HEK293 (cell line): ENCODE measurements around the gene NOL4L.

Experiments
- CTCF ChIA-PET: fragments of 350-600 bp; formaldehyde crosslinking; extraction: SDS; loops from one replicate; lab custom pipeline; 2021; ENCODE audit warnings: antibody characterized with exemption; lab: Yijun Ruan, JAX
- POLR2A ChIA-PET: fragments of 300-600 bp; formaldehyde crosslinking; extraction: SDS; loops from one replicate; lab custom pipeline; 2020; ENCODE audit warnings: antibody characterized with exemption, inconsistent platforms; lab: Yijun Ruan, JAX
- H3K27ac ChIP-seq: fragments of 200-500 bp; sonication (Bioruptor generic); 2 replicates; pipeline ENCODE4 v1.5.1; 2014; ENCODE audit warnings: low read depth, low read length, control low read depth, inconsistent platforms; ENCODE audit errors: extremely low read depth
- H3K36me3 ChIP-seq, 2 experiments: fragments of 200-500 bp in 1 of 2; sonication (Bioruptor generic) in 1 of 2; 1 replicate in 1 of 2; 2 replicates in 1 of 2; pipeline ENCODE4 v1.5.1; 2014 to 2017; ENCODE audit warnings: inconsistent platforms in 2 of 2, low read length in 2 of 2; ENCODE audit not compliant: control insufficient read depth in 2 of 2, insufficient read depth in 1 of 2
- H3K4me1 ChIP-seq: fragments of 200-500 bp; sonication (Bioruptor generic); 2 replicates; pipeline ENCODE4 v1.5.1; 2014; ENCODE audit warnings: mild to moderate bottlenecking, low read length, inconsistent platforms; ENCODE audit not compliant: control insufficient read depth, insufficient read depth
- H3K4me3 ChIP-seq: 2 replicates; pipeline ENCODE4 v1.5.1; 2011; ENCODE audit warnings: low read depth, mild to moderate bottlenecking, control low read depth, low read length, moderate library complexity
- H3K9me3 ChIP-seq: fragments of 200-500 bp; sonication (Bioruptor generic); 2 replicates; pipeline ENCODE4 v1.5.1; 2014; ENCODE audit warnings: low read depth, low read length, inconsistent platforms; ENCODE audit not compliant: control insufficient read depth, insufficient read depth
- CTCF ChIP-seq: fragments of 450-650 bp; formaldehyde crosslinking; IDR thresholded peaks from 2 replicates; pipeline ENCODE4 v1.5.1; 2016; ENCODE audit warnings: missing biosample characterization, missing genetic modification characterization
- ELK4 ChIP-seq: IDR thresholded peaks from 2 replicates; pipeline ENCODE4 v1.6.1; 2011; ENCODE audit warnings: mild to moderate bottlenecking, low read depth, low read length, borderline replicate concordance
- KLF10 ChIP-seq: fragments of 450-650 bp; IDR thresholded peaks from 2 replicates; pipeline ENCODE4 v1.5.1; 2018; ENCODE audit warnings: missing biosample characterization, mild to moderate bottlenecking, missing genetic modification characterization
- ZBTB1 ChIP-seq: fragments of 450-650 bp; formaldehyde crosslinking; IDR thresholded peaks from 2 replicates; pipeline ENCODE4 v1.5.1; 2016; ENCODE audit warnings: missing biosample characterization, missing genetic modification characterization
- ZBTB20 ChIP-seq: fragments of 450-650 bp; formaldehyde crosslinking; IDR thresholded peaks from 2 replicates; pipeline ENCODE4 v1.5.1; 2016; ENCODE audit warnings: missing biosample characterization, missing genetic modification characterization
- ZBTB8A ChIP-seq: fragments of 450-650 bp; formaldehyde crosslinking; IDR thresholded peaks from 2 replicates; pipeline ENCODE4 v1.5.1; 2016; ENCODE audit warnings: missing biosample characterization, missing genetic modification characterization
- ZNF146 ChIP-seq: fragments of 450-650 bp; formaldehyde crosslinking; IDR thresholded peaks from 2 replicates; pipeline ENCODE4 v1.5.1; 2016; ENCODE audit warnings: missing biosample characterization, missing genetic modification characterization
- ZNF211 ChIP-seq: fragments of 450-650 bp; formaldehyde crosslinking; IDR thresholded peaks from 2 replicates; pipeline ENCODE4 v1.5.1; 2016; ENCODE audit warnings: low read depth, missing biosample characterization, missing genetic modification characterization
- ZNF239 ChIP-seq: fragments of 450-650 bp; formaldehyde crosslinking; IDR thresholded peaks from 2 replicates; pipeline ENCODE4 v1.5.1; 2016; ENCODE audit warnings: missing biosample characterization, missing genetic modification characterization
- ZNF366 ChIP-seq: fragments of 450-650 bp; formaldehyde crosslinking; conservative IDR thresholded peaks from 2 replicates; pipeline ENCODE4 v1.5.1; 2016; ENCODE audit warnings: missing biosample characterization, missing genetic modification characterization
- ZNF391 ChIP-seq: fragments of 450-650 bp; formaldehyde crosslinking; IDR thresholded peaks from 2 replicates; pipeline ENCODE4 v1.5.1; 2016; ENCODE audit warnings: low read depth, missing biosample characterization, missing genetic modification characterization, borderline replicate concordance
- ZNF433 ChIP-seq: fragments of 450-650 bp; formaldehyde crosslinking; IDR thresholded peaks from 2 replicates; pipeline ENCODE4 v1.5.1; 2016; ENCODE audit warnings: missing biosample characterization, missing genetic modification characterization, low read depth
- ZNF48 ChIP-seq: fragments of 450-650 bp; formaldehyde crosslinking; IDR thresholded peaks from 2 replicates; pipeline ENCODE4 v1.5.1; 2016; ENCODE audit warnings: missing biosample characterization, missing genetic modification characterization
- ZNF558 ChIP-seq: fragments of 450-650 bp; formaldehyde crosslinking; IDR thresholded peaks from 2 replicates; pipeline ENCODE4 v1.5.1; 2016; ENCODE audit warnings: missing biosample characterization, missing genetic modification characterization
- ZNF560 ChIP-seq: fragments of 450-650 bp; formaldehyde crosslinking; IDR thresholded peaks from 2 replicates; pipeline ENCODE4 v1.5.1; 2017; ENCODE audit warnings: missing biosample characterization, missing genetic modification characterization, borderline replicate concordance
- ZNF585B ChIP-seq: fragments of 450-650 bp; formaldehyde crosslinking; IDR thresholded peaks from 2 replicates; pipeline ENCODE4 v1.5.1; 2016; ENCODE audit warnings: missing biosample characterization, missing genetic modification characterization
- ZNF654 ChIP-seq: fragments of 450-650 bp; formaldehyde crosslinking; IDR thresholded peaks from 2 replicates; pipeline ENCODE4 v1.5.1; 2016; ENCODE audit warnings: low read depth, missing biosample characterization, missing genetic modification characterization
- TF ChIP-seq, protein P1 (sequence below): fragments of 450-650 bp; formaldehyde crosslinking; IDR thresholded peaks from 2 replicates; pipeline ENCODE4 v1.5.1; 2016; ENCODE audit warnings: missing biosample characterization, missing genetic modification characterization

The NOL4L gene

GRCh38 chr20:32439132-32439829, 145.9 kb downstream of the NOL4L start:
- Histone ChIP-seq H3K27ac (no peak overlapping the region), H3K36me3 (peaks cover 5 to 67% of the 10 kb centered on the region in 2 experiments; a peak in 2 of 3 replicates), H3K4me3 (no peak overlapping the region), H3K4me1 (no peaks in the 10 kb centered on the region), H3K9me3 (no peaks in the 10 kb centered on the region)
- CTCF ChIA-PET: interaction anchor here (1.1 kb wide), 1 partner anchor 17 kb away, joined by 3 read pairs; no protein-coding TSS in a partner anchor
- POLR2A ChIA-PET: interaction anchor here (0.5 kb wide), 1 partner anchor 322 kb away, joined by 3 read pairs; no protein-coding TSS in a partner anchor
- 0 out of 2 replicates have a peak, but pooled peaks have one; percentile 14 for TF ChIP-seq ZNF654 (tag by site-specific recombination)
- TF ChIP-seq ZNF560 (tag by site-specific recombination): no peak
- no peak for TF ChIP-seq ZNF585B (tag by site-specific recombination)
- no peak for TF ChIP-seq KLF10 (tag by site-specific recombination)

DNA sequence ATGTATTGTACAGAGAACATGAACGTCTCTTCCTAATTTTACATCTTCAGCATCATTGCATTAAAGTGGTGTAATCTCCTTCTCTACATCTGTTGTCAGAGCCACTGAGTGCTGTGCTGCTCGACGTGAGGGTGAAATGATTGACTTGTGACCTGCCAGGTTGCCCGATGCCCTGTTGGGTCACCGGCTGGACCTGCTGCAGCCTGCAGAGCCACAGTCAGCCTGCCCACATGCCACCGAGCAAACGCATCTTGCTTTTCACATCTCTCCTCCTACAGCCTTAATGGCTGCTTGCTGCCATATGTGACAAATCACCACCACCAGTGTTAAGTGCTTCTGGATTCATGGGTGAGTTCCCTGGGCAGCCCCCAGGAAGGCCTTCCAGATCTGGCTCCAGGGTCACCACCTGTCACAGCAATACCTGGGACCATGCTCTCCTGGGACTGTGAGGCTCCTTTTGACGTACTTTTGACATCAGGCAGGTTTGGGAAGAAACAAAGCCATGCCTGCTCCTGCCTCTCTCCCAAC, 146.7 kb downstream of the NOL4L start:
- no peak for TF ChIP-seq ZNF366
- TF ChIP-seq ZNF391 (tag by site-specific recombination): no peak
- TF ChIP-seq ZNF48: no peak
- no peak for TF ChIP-seq ZNF433 (tag by site-specific recombination)
- TF ChIP-seq ELK4: no peak
- no peak for TF ChIP-seq ZBTB20 (tag by site-specific recombination)
- TF ChIP-seq ZNF239 (tag by site-specific recombination): no peak
- no peak for TF ChIP-seq ZNF211 (tag by site-specific recombination)
- TF ChIP-seq ZBTB8A: no peak
- TF ChIP-seq ZBTB1 (tag by site-specific recombination): no peak
- TF ChIP-seq ZNF558 (tag by site-specific recombination): no peak
- TF ChIP-seq, protein P1, sequence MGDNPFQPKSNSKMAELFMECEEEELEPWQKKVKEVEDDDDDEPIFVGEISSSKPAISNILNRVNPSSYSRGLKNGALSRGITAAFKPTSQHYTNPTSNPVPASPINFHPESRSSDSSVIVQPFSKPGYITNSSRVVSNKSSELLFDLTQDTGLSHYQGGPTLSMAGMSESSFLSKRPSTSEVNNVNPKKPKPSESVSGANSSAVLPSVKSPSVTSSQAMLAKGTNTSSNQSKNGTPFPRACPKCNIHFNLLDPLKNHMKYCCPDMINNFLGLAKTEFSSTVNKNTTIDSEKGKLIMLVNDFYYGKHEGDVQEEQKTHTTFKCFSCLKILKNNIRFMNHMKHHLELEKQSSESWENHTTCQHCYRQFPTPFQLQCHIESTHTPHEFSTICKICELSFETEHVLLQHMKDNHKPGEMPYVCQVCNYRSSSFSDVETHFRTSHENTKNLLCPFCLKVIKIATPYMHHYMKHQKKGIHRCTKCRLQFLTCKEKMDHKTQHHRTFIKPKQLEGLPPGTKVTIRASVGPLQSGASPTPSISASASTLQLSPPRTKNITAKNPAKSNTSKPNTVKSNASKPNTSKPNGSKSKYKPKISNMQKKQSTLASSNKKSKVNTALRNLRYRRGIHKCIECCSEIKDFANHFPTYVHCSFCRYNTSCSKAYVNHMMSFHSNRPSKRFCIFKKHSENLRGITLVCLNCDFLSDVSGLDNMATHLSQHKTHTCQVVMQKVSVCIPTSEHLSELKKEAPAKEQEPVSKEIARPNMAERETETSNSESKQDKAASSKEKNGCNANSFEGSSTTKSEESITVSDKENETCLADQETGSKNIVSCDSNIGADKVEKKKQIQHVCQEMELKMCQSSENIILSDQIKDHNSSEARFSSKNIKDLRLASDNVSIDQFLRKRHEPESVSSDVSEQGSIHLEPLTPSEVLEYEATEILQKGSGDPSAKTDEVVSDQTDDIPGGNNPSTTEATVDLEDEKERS (tag by site-specific recombination): no peak
- CTCF ChIA-PET: no interaction called here
- Histone ChIP-seq H3K36me3 (peaks cover 5 to 70% of the 10 kb centered on the region in 2 experiments; a peak in 2 of 3 replicates), H3K9me3 (no peaks in the 10 kb centered on the region), H3K4me3 (no peak overlapping the region), H3K27ac (no peak overlapping the region), H3K4me1 (no peaks in the 10 kb centered on the region)
- POLR2A ChIA-PET: no interaction called here

GRCh38 chr20:32437391-32438074, 147.6 kb downstream of the NOL4L start:
- H3K36me3 ChIP-seq: peaks cover 5 to 77% of the 10 kb centered on the region in 2 experiments; a peak in 2 of 3 replicates
- ChIA-PET CTCF (interaction anchor here (0.6 kb wide), 2 partner anchors 143 to 252 kb away, joined by 3 read pairs; no protein-coding TSS in a partner anchor), POLR2A (interaction anchor here (0.6 kb wide), 1 partner anchor 12 kb away, joined by 4 read pairs; no protein-coding TSS in a partner anchor)

More at GRCh38 chr20:32437391-32438074, 147.6 kb downstream of the NOL4L start:
- H3K4me3 ChIP-seq: no peak overlapping the region
- no peaks in the 10 kb centered on the region for H3K9me3 ChIP-seq
- no peak overlapping the region for H3K27ac ChIP-seq
- no peaks in the 10 kb centered on the region for H3K4me1 ChIP-seq
- no peak for TF ChIP-seq ZNF146
- peak; percentile 24; the same call in 1 of the 2 replicates for TF ChIP-seq CTCF (tag by site-specific recombination)
